ENCODE data around the gene ACTL7B. TPM values are rescaled to one million over a fixed set of nuclear protein-coding genes. Genes with fewer than 3 reads are reported as not detected.
"Not testable (repeated sequence)": the region's sequence is repeated elsewhere in the genome, so short reads cannot be mapped to it uniquely, and the experiment has no call there.

ACTL7B gene
- polyA plus RNA-seq, 3 donors, result 0.05 TPM; not detected in 2

DNA sequence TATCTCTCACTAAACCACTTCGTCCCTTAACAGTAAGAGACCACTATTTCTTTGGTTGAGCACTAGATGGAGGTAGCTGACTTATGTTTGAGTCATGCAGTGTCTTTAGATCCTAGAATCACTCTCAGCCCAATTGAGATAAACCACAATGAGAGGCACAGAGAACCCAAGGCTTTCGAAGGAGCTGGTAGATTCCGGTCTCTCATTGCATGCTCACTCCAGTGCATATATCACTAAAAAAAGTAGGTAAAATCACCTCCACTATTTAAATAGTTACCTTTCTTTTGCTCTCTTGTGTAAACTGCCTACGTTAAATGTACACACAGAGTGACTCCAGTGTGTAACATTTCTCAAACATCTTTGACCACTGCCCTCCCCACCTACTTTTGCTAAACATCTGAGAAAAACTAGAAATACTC is 33.9 kb upstream of the ACTL7B start:
- Mint-ChIP-seq H3K4me3 (no peak overlapping the region), H3K27me3 (ENCODE audit: low read depth in 3 of 3) (no peaks in the 10 kb centered on the region), H3K9me3 (no peaks in the 10 kb centered on the region), H3K36me3 (peaks cover 75 to 80% of the 10 kb centered on the region in 2 donors), H3K27ac (no peak overlapping the region), H3K4me1 (peaks cover 6% of the 10 kb centered on the region)
- Histone ChIP-seq H3K9ac (ENCODE audit: insufficient read depth, low read length, poor library complexity, severe bottlenecking) (no peak overlapping the region), H3K4me1 (ENCODE audit: control insufficient read depth in 1 of 2, insufficient read depth in 2 of 2, low read length in 2 of 2) (no peaks in the 10 kb centered on the region), H4K20me1 (ENCODE audit: insufficient read depth, low read length) (no peaks in the 10 kb centered on the region), H3K79me2 (ENCODE audit: insufficient read depth, low read length) (no peaks in the 10 kb centered on the region), H3K9me3 (replicated peaks in 1 of 2; ENCODE audit: control insufficient read depth in 1 of 2, insufficient read depth in 1 of 2, low read length in 2 of 2) (no peaks in the 10 kb centered on the region), H3K4me2 (replicated peaks; ENCODE audit: extremely low read depth, low read length, poor library complexity, severe bottlenecking) (no peak overlapping the region), H3K4me3 (replicated peaks in 1 of 3; ENCODE audit: low read depth in 2 of 3, low read length in 3 of 3) (no peak overlapping the region), H3K27ac (ENCODE audit: low read depth in 1 of 2, low read length in 2 of 2) (no peak overlapping the region), H2AFZ (ENCODE audit: insufficient read depth, low read depth, low read length, poor library complexity, severe bottlenecking) (no peak overlapping the region), H3K36me3 (replicated peaks in 1 of 2; ENCODE audit: control insufficient read depth in 1 of 2, insufficient read depth in 2 of 2, low read length in 2 of 2) (peaks cover 55 to 84% of the 10 kb centered on the region in 2 donors), H3K27me3 (ENCODE audit: control insufficient read depth in 2 of 2, insufficient read depth in 2 of 2, low read length in 2 of 2) (no peaks in the 10 kb centered on the region)
- TF ChIP-seq, protein P1, sequence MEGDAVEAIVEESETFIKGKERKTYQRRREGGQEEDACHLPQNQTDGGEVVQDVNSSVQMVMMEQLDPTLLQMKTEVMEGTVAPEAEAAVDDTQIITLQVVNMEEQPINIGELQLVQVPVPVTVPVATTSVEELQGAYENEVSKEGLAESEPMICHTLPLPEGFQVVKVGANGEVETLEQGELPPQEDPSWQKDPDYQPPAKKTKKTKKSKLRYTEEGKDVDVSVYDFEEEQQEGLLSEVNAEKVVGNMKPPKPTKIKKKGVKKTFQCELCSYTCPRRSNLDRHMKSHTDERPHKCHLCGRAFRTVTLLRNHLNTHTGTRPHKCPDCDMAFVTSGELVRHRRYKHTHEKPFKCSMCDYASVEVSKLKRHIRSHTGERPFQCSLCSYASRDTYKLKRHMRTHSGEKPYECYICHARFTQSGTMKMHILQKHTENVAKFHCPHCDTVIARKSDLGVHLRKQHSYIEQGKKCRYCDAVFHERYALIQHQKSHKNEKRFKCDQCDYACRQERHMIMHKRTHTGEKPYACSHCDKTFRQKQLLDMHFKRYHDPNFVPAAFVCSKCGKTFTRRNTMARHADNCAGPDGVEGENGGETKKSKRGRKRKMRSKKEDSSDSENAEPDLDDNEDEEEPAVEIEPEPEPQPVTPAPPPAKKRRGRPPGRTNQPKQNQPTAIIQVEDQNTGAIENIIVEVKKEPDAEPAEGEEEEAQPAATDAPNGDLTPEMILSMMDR (IDR thresholded peaks at IDR 0.05), result no peak
- intact Hi-C loops (cut with micrococcal nuclease), result no loop called here
- DNase-seq, result no peak
- 100% methylated on average over 2 of the region's 4 CpGs for WGBS (ENCODE audit: insufficient coverage)

DNA sequence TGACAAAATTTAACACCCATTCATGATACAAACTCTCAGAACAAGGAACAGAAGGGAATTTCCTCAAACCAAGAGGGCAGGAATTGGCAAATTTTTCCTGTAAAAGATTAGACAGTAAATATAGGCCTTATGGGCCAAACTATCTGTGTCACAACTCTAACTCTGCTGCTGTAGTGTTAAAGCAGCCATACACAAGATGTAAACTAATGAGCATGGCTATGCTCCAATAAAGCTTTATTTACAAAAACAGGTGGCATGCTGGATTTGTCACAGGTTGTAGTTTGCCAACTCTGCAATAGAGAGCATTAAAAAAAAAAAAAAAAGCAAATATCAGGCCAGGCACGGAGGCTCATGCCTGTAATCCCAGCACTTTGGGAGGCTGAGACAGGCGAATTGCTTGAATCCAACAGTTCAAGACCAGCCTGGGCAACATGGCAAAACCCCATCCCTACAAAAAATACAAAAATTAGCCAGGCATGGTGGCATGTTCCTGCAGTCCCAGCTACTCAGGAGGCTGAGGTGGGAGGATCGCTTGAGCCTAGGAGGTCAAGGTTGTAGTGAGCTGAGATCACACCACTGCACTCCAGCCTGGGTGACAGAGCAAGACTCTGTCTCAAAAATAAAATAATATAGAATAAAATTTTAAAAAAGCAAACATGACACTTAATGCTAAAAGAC is 30.9 kb upstream of the ACTL7B start:
- H3K27ac Mint-ChIP-seq; H3K27ac ChIP-seq (ENCODE audit: low read depth in 1 of 2, low read length in 2 of 2); H3K79me2 ChIP-seq (ENCODE audit: insufficient read depth, low read length); H3K9ac ChIP-seq (ENCODE audit: insufficient read depth, low read length, poor library complexity, severe bottlenecking); H3K4me1 Mint-ChIP-seq; H3K4me3 ChIP-seq (replicated peaks in 1 of 3; ENCODE audit: low read depth in 2 of 3, low read length in 3 of 3); H3K4me3 Mint-ChIP-seq; H3K27me3 Mint-ChIP-seq (ENCODE audit: low read depth in 3 of 3); DNase-seq; H3K4me2 ChIP-seq (replicated peaks; ENCODE audit: extremely low read depth, low read length, poor library complexity, severe bottlenecking); H2AFZ ChIP-seq (ENCODE audit: insufficient read depth, low read depth, low read length, poor library complexity, severe bottlenecking); H3K9me3 ChIP-seq (replicated peaks in 1 of 2; ENCODE audit: control insufficient read depth in 1 of 2, insufficient read depth in 1 of 2, low read length in 2 of 2); H3K9me3 Mint-ChIP-seq; H4K20me1 ChIP-seq (ENCODE audit: insufficient read depth, low read length); H3K27me3 ChIP-seq (ENCODE audit: control insufficient read depth in 2 of 2, insufficient read depth in 2 of 2, low read length in 2 of 2); H3K4me1 ChIP-seq (ENCODE audit: control insufficient read depth in 1 of 2, insufficient read depth in 2 of 2, low read length in 2 of 2); intact Hi-C loops (cut with micrococcal nuclease): not testable (repeated sequence)
- H3K36me3 Mint-ChIP-seq, result peaks cover 58 to 75% of the 10 kb centered on the region in 2 donors
- H3K36me3 ChIP-seq (replicated peaks in 1 of 2; ENCODE audit: control insufficient read depth in 1 of 2, insufficient read depth in 2 of 2, low read length in 2 of 2), result peaks cover 34 to 73% of the 10 kb centered on the region in 2 donors
- 92% methylated on average over 2 of the region's 3 CpGs for WGBS (ENCODE audit: insufficient coverage)

Data from CD14-positive monocyte (primary cell).